GM23338 (cell line): Measurements from ENCODE around the gene CNNM3. TPM values are rescaled to one million over a fixed set of nuclear protein-coding genes. Genes with fewer than 3 reads are reported as not detected.

Source experiments
- ATAC-seq: fragments of 200-7000 bp; cut with Tn5 transposase; 3 replicates; pipeline ENCODE4 v1.9.1; 2020
- DNase-seq: peaks from one replicate; pipeline ENCODE4 v3.0.0-alpha.2; 2015; ENCODE audit warnings: low spot score
- H2AFZ ChIP-seq: fragments of 200-600 bp; sonication (generic); 2 replicates; pipeline ENCODE4 v1.8.0; 2016; ENCODE audit warnings: antibody characterized with exemption, mild to moderate bottlenecking, moderate library complexity
- H3F3A ChIP-seq: fragments of 200-600 bp; sonication (generic); replicated peaks from 2 replicates; pipeline ENCODE4 v1.8.0; 2017; ENCODE audit warnings: antibody characterized with exemption, mixed run types, low read depth
- H3K27ac ChIP-seq: fragments of 200-600 bp; sonication (generic); 2 replicates; pipeline ENCODE4 v1.6.1; 2016; ENCODE audit warnings: low read depth
- H3K27me3 ChIP-seq: fragments of 200-600 bp; sonication (generic); 2 replicates; pipeline ENCODE4 v1.8.0; 2016; ENCODE audit warnings: mild to moderate bottlenecking, mixed run types, moderate library complexity; ENCODE audit not compliant: insufficient read depth
- H3K36me3 ChIP-seq: fragments of 200-600 bp; sonication (generic); 2 replicates; pipeline ENCODE4 v1.8.0; 2016; ENCODE audit warnings: mild to moderate bottlenecking; ENCODE audit not compliant: insufficient read depth
- H3K4me1 ChIP-seq: fragments of 200-600 bp; sonication (generic); 2 replicates; pipeline ENCODE4 v1.8.0; 2016; ENCODE audit warnings: mild to moderate bottlenecking, moderate library complexity; ENCODE audit not compliant: insufficient read depth
- H3K4me2 ChIP-seq: fragments of 200-600 bp; sonication (generic); 2 replicates; pipeline ENCODE4 v1.7.1; 2017; ENCODE audit warnings: mixed run types
- H3K4me3 ChIP-seq: fragments of 200-600 bp; sonication (generic); 2 replicates; pipeline ENCODE4 v1.6.1; 2016; ENCODE audit warnings: mixed run types
- H3K79me2 ChIP-seq: fragments of 200-600 bp; sonication (generic); replicated peaks from 2 replicates; pipeline ENCODE4 v1.8.0; 2017; ENCODE audit warnings: mild to moderate bottlenecking; ENCODE audit not compliant: insufficient read depth
- H3K9me2 ChIP-seq: fragments of 200-600 bp; sonication (generic); 2 replicates; pipeline ENCODE4 v1.8.0; 2017; ENCODE audit not compliant: insufficient read depth
- H4K20me1 ChIP-seq: fragments of 200-600 bp; sonication (generic); replicated peaks from 2 replicates; pipeline ENCODE4 v1.8.0; 2017; ENCODE audit warnings: mild to moderate bottlenecking; ENCODE audit not compliant: insufficient read depth
- H3K27ac Mint-ChIP-seq: 2 replicates; pipeline ENCODE4 v1.8.0; 2020; ENCODE audit warnings: inconsistent platforms, mild to moderate bottlenecking, moderate library complexity, mixed read lengths
- H3K27me3 Mint-ChIP-seq: 3 replicates; pipeline ENCODE4 v1.8.0; 2022; ENCODE audit warnings: low read depth, mild to moderate bottlenecking, moderate library complexity, mixed read lengths, inconsistent platforms; ENCODE audit not compliant: insufficient read depth, poor library complexity
- H3K36me3 Mint-ChIP-seq: 3 replicates; pipeline ENCODE4 v1.8.0; 2021; ENCODE audit warnings: low read depth, mild to moderate bottlenecking, inconsistent platforms, moderate library complexity, mixed read lengths
- H3K4me1 Mint-ChIP-seq: 3 replicates; pipeline ENCODE4 v1.8.0; 2020; ENCODE audit warnings: mild to moderate bottlenecking, inconsistent platforms, mixed read lengths
- H3K4me3 Mint-ChIP-seq: 3 replicates; pipeline ENCODE4 v1.8.0; 2021; ENCODE audit warnings: moderate library complexity, mild to moderate bottlenecking, inconsistent platforms, mixed read lengths
- H3K9me3 Mint-ChIP-seq: 3 replicates; pipeline ENCODE4 v1.8.0; 2020; ENCODE audit warnings: moderate library complexity, mild to moderate bottlenecking, inconsistent platforms, mixed read lengths
- ETS1 ChIP-seq: IDR thresholded peaks from 2 replicates; pipeline ENCODE4 v1.6.1; 2016; ENCODE audit warnings: antibody characterized with exemption
- EZH2 ChIP-seq: fragments of 200-600 bp; sonication (generic); IDR thresholded peaks from one replicate; pipeline ENCODE4 v1.8.0; 2017; ENCODE audit warnings: antibody characterized with exemption, mild to moderate bottlenecking, low read depth; ENCODE audit not compliant: unreplicated experiment
- EZH2phosphoT487 ChIP-seq: fragments of 200-600 bp; sonication (generic); IDR thresholded peaks from one replicate; pipeline ENCODE4 v1.8.1; 2018; ENCODE audit warnings: antibody characterized with exemption; ENCODE audit not compliant: unreplicated experiment
- JUNB ChIP-seq: IDR thresholded peaks from one replicate; pipeline ENCODE4 v1.6.1; 2016; ENCODE audit warnings: antibody characterized with exemption; ENCODE audit not compliant: unreplicated experiment
- NANOG ChIP-seq: IDR thresholded peaks from 2 replicates; pipeline ENCODE4 v1.6.1; 2016; ENCODE audit warnings: antibody characterized with exemption, borderline replicate concordance
- POLR2AphosphoS5 ChIP-seq: IDR thresholded peaks from 2 replicates; pipeline ENCODE4 v1.6.1; 2016; ENCODE audit warnings: antibody characterized with exemption, low read depth
- REST ChIP-seq: IDR thresholded peaks from one replicate; pipeline ENCODE4 v1.6.1; 2018; ENCODE audit warnings: antibody characterized with exemption; ENCODE audit not compliant: unreplicated experiment
- STAT1 ChIP-seq: IDR thresholded peaks from one replicate; pipeline ENCODE4 v1.6.1; 2016; ENCODE audit warnings: antibody characterized with exemption; ENCODE audit not compliant: unreplicated experiment
- ZNF114 ChIP-seq: fragments of 250-450 bp; sonication (Bioruptor Pico); IDR thresholded peaks from 2 replicates; pipeline ENCODE4 v1.5.0; 2020; ENCODE audit warnings: mild to moderate bottlenecking, moderate library complexity
- ZNF331 ChIP-seq: fragments of 250-450 bp; sonication (Bioruptor Pico); IDR thresholded peaks from 2 replicates; pipeline ENCODE4 v1.5.0; 2020; ENCODE audit warnings: low read depth, mild to moderate bottlenecking, moderate library complexity
- polyA plus RNA-seq: library from polyadenylated mRNA; unstranded; fragments of >200 nt; fragmentation: Nextera tagmentation; extraction: Ambion mirVana; gene quantifications from 2 replicates; pipeline ENCODE4 v1.2.1, GENCODE V29; 2016
- total RNA-seq: library from RNA; depleted of rRNA; stranded (reverse); fragments of >200 nt; shearing (Covaris generic); gene quantifications from 2 replicates; pipeline ENCODE4 v1.2.3, GENCODE V29; 2014

CNNM3 gene
- total and polyA plus RNA-seq, 2 experiments from 2014 or later, result 5.3 to 25.7 TPM

- no peak for ATAC-seq
- Histone ChIP-seq H3K36me3 (no peaks in the 10 kb centered on the region), H3K79me2 (no peaks in the 10 kb centered on the region), H3K4me2 (no peak overlapping the region), H3K27me3 (no peaks in the 10 kb centered on the region), H4K20me1 (no peaks in the 10 kb centered on the region), H2AFZ (no peak overlapping the region), H3K4me1 (peaks cover 58% of the 10 kb centered on the region), H3F3A (peaks cover 21% of the 10 kb centered on the region; the same call in 1 of the 2 replicates), H3K9me2 (no peaks in the 10 kb centered on the region), H3K4me3 (no peak overlapping the region), H3K27ac (no peak overlapping the region)
- H3K36me3 Mint-ChIP-seq, result no peaks in the 10 kb centered on the region
- no peak overlapping the region; the same call in 1 of the 2 replicates for H3K27ac Mint-ChIP-seq
- H3K4me1 Mint-ChIP-seq, result peaks cover 75% of the 10 kb centered on the region
- TF ChIP-seq REST (no peak), NANOG (no peak), ETS1 (no peak), STAT1 (no peak), EZH2 (no peak), POLR2AphosphoS5 (no peak), ZNF114 (CRISPR knock-in tag) (no peak), JUNB (no peak), EZH2phosphoT487 (no peak)
- no peaks in the 10 kb centered on the region; the same call in 2 of the 3 replicates for H3K9me3 Mint-ChIP-seq
- peaks cover 44% of the 10 kb centered on the region for H3K27me3 Mint-ChIP-seq
- H3K4me3 Mint-ChIP-seq, result no peak overlapping the region
- no peak for DNase-seq
Measured at GRCh38 chr2:96877631-96878092, 61.6 kb downstream of the CNNM3 start.

GRCh38 chr2:96878171-96878570 is 62.1 kb downstream of the CNNM3 start:
- Histone ChIP-seq H3K4me3 (no peak overlapping the region), H3K27me3 (no peaks in the 10 kb centered on the region), H3K79me2 (no peaks in the 10 kb centered on the region), H3K4me2 (no peak overlapping the region), H4K20me1 (no peaks in the 10 kb centered on the region), H3K9me2 (no peaks in the 10 kb centered on the region), H3F3A (peaks cover 16% of the 10 kb centered on the region; the same call in 1 of the 2 replicates), H3K4me1 (peaks cover 57% of the 10 kb centered on the region), H3K27ac (no peak overlapping the region), H3K36me3 (no peaks in the 10 kb centered on the region), H2AFZ (no peak overlapping the region)
- no peaks in the 10 kb centered on the region for H3K36me3 Mint-ChIP-seq
- H3K4me1 Mint-ChIP-seq, result peaks cover 70% of the 10 kb centered on the region
- H3K4me3 Mint-ChIP-seq, result no peak overlapping the region
- ATAC-seq, result no peak
- no peak for DNase-seq
- H3K27me3 Mint-ChIP-seq, result peaks cover 44% of the 10 kb centered on the region
- no peaks in the 10 kb centered on the region; the same call in 2 of the 3 replicates for H3K9me3 Mint-ChIP-seq
- H3K27ac Mint-ChIP-seq, result no peak overlapping the region; the same call in 1 of the 2 replicates
- TF ChIP-seq REST (no peak), STAT1 (no peak), ZNF114 (CRISPR knock-in tag) (no peak), ZNF331 (CRISPR knock-in tag) (no peak), NANOG (no peak)
